Epithelial cell of esophagus (primary cell): ENCODE results near the gene RNLS.
A peak's percentile ranks its signal among the peaks of the same experiment; 100 is the strongest.

ENCODE experiments used
- DNase-seq: peaks from one replicate; pipeline ENCODE4 v3.0.0; 2010; ENCODE audit warnings: low read depth
- H3K4me3 ChIP-seq: 2 replicates; pipeline ENCODE4 v1.5.1; 2011; ENCODE audit warnings: mild to moderate bottlenecking, low read length, control low read depth
- TF ChIP-seq, protein P1 (sequence below): IDR thresholded peaks from 2 replicates; pipeline ENCODE4 v1.5.1; 2011; ENCODE audit warnings: low read depth, mild to moderate bottlenecking, low read length, control low read depth, inconsistent platforms; ENCODE audit not compliant: insufficient read depth; ENCODE audit errors: missing control alignments

The RNLS gene

DNA sequence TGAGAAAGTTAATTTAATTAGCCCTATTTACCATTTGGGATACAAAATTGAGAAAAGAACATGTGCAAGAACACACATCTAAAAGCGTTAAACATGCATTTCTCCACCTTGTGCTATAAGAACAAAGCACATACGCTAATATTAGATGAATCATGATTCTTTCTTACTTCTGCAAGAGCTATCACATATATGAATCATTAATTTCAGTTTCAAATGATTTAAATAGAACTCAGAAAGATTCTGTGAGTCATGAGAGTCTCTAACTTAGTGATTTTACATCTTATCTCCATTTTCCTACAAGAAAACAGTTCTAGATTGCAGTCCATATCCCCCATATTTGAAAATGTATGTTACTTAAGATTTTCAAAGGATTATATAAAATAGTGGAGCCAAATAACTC lies 173.9 kb downstream of the RNLS start:
- TF ChIP-seq, protein P1, sequence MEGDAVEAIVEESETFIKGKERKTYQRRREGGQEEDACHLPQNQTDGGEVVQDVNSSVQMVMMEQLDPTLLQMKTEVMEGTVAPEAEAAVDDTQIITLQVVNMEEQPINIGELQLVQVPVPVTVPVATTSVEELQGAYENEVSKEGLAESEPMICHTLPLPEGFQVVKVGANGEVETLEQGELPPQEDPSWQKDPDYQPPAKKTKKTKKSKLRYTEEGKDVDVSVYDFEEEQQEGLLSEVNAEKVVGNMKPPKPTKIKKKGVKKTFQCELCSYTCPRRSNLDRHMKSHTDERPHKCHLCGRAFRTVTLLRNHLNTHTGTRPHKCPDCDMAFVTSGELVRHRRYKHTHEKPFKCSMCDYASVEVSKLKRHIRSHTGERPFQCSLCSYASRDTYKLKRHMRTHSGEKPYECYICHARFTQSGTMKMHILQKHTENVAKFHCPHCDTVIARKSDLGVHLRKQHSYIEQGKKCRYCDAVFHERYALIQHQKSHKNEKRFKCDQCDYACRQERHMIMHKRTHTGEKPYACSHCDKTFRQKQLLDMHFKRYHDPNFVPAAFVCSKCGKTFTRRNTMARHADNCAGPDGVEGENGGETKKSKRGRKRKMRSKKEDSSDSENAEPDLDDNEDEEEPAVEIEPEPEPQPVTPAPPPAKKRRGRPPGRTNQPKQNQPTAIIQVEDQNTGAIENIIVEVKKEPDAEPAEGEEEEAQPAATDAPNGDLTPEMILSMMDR: no peak
- peak; percentile 54 for DNase-seq

DNA sequence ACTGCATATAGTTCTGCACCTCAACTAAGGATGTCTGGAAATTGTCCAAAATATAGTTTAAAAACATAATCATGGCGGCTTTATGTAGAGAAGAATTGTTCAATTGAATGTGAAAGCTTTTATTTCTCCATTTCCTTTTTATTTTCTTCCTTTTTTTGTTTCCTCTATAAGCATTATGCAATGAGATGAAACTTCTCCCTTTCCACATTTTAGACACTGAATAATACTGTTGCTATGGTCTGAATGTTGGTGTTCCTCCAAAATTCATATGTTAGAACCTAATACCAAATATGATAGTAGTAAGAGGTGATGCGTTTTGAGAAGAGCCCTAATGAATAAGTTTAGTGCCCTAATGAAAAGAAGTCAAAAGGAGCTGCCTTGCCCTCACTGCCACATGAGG lies 175.0 kb downstream of the RNLS start:
- TF ChIP-seq, protein P1: no peak
- DNase-seq: no peak
- H3K4me3 ChIP-seq: no peak overlapping the region

More for the DNA sequence above, 173.9 kb downstream of the RNLS start:
- no peak overlapping the region for H3K4me3 ChIP-seq

DNA sequence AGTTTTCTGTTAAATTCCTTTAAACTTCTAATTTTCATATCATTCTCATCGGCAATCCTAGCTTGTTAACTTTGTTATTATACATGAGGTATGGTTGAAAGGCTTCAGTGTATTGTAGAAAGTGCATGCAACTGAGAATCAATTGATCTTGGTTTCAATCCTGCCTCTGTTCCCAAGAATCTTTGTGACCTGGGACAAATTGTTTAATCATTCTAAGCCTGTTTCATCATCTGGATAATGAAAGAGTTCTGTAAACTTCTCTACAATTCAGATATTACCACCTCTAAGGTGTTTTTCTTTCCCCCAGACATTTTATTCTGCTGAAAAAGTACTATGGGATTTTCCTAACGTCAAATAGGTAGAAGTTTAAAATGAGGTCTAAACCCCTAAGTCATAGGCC lies 179.0 kb downstream of the RNLS start:
- H3K4me3 ChIP-seq: no peak overlapping the region
- TF ChIP-seq, protein P1: no peak
- no peak for DNase-seq

DNA sequence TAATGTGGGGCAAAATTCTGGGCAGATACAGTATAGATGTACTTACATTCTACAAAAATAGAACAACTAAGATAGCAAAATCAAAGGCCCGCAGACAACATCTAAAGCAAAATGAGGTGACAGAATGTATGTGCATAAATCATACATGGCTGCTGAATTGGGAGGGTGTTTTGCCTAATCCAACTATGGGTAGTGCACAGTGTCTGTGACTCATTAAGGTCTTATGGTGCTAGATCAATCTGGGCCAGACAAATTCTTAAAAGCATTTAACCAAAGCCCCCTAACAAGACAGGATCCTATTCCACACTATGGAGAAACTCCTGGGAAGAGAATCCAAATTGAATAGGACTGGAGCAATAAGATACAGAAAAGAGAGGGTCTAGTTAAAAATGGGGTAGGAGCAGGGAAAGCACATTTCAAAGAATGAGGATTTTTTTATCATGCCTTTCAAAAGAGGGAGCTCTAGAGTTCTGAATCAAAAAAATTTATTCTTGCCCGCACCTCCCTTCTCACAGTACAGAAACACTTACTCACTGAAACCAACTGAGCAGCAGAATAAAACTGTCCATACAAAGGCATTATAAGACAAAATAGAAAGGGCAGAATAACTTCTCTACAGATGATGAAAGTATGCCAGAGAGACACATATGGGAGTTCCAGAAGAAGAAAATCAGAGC lies 181.3 kb downstream of the RNLS start:
- no peak overlapping the region for H3K4me3 ChIP-seq
- DNase-seq: peak; percentile 31
- TF ChIP-seq, protein P1: peak; percentile 46

DNA sequence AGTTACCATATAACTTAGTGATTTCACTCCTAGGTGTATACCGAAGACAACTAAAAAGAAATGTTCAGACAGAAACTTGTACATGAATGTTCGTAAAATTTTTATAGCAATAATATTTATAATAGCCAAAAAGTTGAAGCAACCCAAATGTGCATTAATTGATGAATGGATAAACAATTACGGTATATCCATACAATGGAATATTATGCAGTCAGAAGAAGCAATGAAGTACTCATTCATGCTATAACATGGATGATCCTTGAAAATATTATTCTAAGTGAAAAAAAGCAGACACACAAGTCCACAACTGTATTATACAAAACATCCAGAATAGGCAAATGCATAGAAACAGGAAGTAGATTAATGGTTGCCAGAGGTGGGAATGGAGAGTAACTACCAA lies 183.9 kb downstream of the RNLS start:
- TF ChIP-seq, protein P1: no peak

DNA sequence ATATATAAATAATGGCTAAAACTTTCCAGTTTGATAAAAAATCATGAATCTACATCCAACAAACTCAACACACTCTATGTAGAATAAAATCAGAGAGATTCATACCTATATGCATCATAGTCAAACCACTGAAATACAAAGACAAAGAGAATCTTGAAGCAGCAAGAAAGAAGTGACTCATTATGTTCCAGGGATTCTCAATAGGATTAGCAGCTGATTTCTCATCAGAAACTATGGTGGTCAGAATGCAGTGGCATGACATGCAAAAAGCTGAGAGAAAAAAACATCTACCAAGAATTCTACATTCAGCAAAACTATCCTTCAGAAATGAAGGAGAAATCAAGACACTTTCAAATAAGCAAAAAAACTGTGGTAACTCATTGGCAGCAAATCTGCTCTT lies 187.4 kb downstream of the RNLS start:
- TF ChIP-seq, protein P1: no peak
- peak; percentile 21 for DNase-seq
- H3K4me3 ChIP-seq: no peak overlapping the region

More for the DNA sequence above, 183.9 kb downstream of the RNLS start:
- no peak for DNase-seq
- no peak overlapping the region for H3K4me3 ChIP-seq

DNA sequence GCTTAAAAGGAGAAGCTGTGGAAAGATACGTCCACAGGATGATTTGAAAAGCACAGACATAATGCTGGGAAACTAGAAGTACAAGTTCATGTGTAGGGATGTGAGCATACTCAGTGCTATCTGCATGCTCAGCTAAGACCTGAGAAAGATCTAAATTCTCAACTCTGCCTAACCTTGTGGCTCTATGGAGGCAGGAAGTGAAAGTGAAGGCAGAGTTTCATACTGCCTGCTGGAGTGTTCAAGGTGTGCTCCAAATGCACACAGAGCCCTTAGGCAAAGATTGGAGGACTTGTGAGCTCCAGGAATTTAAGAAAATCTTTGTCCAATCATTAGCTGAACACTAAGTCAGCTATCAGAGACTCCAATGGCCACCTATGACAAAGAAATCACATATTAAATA lies 190.9 kb downstream of the RNLS start:
- no peak overlapping the region for H3K4me3 ChIP-seq
- no peak for DNase-seq
- TF ChIP-seq, protein P1: no peak
